ENCODE measurements around the gene SP8.

GRCh38 chr7:20749906-20750305, 36.8 kb downstream of the SP8 start:
- TF ChIP-seq CTCF (IDR thresholded peaks at IDR 0.05) (no peak), POLR2A (IDR thresholded peaks at IDR 0.05) (no peak)

All from transverse colon (tissue), 3 donors.